GM23248 (cell line): ENCODE measurements around the gene LGI2.

Source experiments
- EZH2 ChIP-seq: fragments of 200-600 bp; sonication (generic); IDR thresholded peaks from 2 replicates; pipeline ENCODE4 v1.6.1; 2018; ENCODE audit warnings: antibody characterized with exemption, mild to moderate bottlenecking; ENCODE audit not compliant: insufficient read depth, poor library complexity, severe bottlenecking
- EZH2phosphoT487 ChIP-seq: fragments of 200-600 bp; sonication (generic); IDR thresholded peaks from 2 replicates; pipeline ENCODE4 v1.6.1; 2018; ENCODE audit warnings: antibody characterized with exemption, moderate library complexity, mild to moderate bottlenecking, low read depth; ENCODE audit not compliant: insufficient read depth

GRCh38 chr4:25028851-25029250, 1.9 kb downstream of the LGI2 start:
- no peak for TF ChIP-seq EZH2phosphoT487
- TF ChIP-seq EZH2 = no peak
